Measurements from ENCODE around the gene ZNF467.

DNA sequence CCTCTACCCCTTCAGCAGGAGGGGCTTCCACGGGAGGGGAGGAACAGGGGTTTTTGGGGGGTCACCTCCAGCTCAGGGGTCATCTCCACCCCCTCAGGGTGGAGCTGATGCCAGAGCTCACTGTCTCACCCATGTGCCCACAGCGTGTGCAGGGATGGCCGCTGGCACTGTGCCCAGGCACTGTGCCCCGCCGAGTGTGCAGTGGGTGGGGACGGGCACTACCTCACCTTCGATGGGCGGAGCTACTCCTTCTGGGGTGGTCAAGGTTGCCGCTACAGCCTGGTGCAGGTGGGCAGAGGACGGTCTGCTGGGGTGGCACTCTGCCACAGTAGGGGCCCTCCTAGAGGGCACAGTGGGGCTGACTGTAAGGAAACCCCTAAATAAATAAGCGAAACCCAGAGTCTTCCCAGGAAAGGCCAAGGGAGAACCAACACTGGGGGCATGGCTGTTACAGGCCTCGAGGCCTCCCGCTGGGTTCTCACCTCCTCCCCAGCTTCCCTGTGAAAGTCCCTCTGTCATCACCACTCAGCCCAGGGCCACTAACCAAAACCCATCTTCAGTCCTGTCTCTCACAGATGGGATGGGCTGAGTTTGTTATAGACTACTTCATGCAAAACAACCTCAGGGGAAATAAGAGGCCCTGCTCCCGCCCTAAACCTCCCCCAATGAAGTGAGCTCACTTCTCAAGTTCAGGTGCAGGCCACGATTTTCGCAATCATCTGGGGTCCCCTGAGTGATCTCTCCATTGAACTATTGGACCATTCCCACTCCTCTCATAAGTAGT is 7.4 kb upstream of the ZNF467 start:
- no peak for TF ChIP-seq POLR2A (IDR thresholded peaks at IDR 0.05)
- TF ChIP-seq, protein P1, sequence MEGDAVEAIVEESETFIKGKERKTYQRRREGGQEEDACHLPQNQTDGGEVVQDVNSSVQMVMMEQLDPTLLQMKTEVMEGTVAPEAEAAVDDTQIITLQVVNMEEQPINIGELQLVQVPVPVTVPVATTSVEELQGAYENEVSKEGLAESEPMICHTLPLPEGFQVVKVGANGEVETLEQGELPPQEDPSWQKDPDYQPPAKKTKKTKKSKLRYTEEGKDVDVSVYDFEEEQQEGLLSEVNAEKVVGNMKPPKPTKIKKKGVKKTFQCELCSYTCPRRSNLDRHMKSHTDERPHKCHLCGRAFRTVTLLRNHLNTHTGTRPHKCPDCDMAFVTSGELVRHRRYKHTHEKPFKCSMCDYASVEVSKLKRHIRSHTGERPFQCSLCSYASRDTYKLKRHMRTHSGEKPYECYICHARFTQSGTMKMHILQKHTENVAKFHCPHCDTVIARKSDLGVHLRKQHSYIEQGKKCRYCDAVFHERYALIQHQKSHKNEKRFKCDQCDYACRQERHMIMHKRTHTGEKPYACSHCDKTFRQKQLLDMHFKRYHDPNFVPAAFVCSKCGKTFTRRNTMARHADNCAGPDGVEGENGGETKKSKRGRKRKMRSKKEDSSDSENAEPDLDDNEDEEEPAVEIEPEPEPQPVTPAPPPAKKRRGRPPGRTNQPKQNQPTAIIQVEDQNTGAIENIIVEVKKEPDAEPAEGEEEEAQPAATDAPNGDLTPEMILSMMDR (IDR thresholded peaks at IDR 0.05), result no peak

Data from ovary (tissue), 3 donors.